NCI-H1105 treated with DMSO at 0.1 percent for 48 hours (cell line): ENCODE measurements around the gene CCDC144A.
"Not testable (repeated sequence)": the region's sequence is repeated elsewhere in the genome, so short reads cannot be mapped to it uniquely, and the experiment has no call there.

Source experiments
- DNase-seq: peaks from one replicate; lab custom pipeline; 2025; lab: John Stamatoyannopoulos, UW

The CCDC144A gene

GRCh38 chr17:16751224-16751923 is 61.3 kb downstream of the CCDC144A start:
- peak; percentile 53 for DNase-seq

- DNase-seq: not testable (repeated sequence)
Measured at GRCh38 chr17:16751924-16752287, 61.9 kb downstream of the CCDC144A start.

GRCh38 chr17:16757520-16757919 is 67.5 kb downstream of the CCDC144A start:
- DNase-seq: not testable (repeated sequence)

- DNase-seq: not testable (repeated sequence)
Measured at GRCh38 chr17:16758177-16758576, 68.1 kb downstream of the CCDC144A start.

- DNase-seq: not testable (repeated sequence)
Measured at GRCh38 chr17:16768290-16769175, 78.5 kb downstream of the CCDC144A start.

GRCh38 chr17:16772394-16773145 is 82.5 kb downstream of the CCDC144A start:
- DNase-seq: not testable (repeated sequence)

- DNase-seq: not testable (repeated sequence)
Measured at GRCh38 chr17:16773146-16773522, 83.1 kb downstream of the CCDC144A start.

GRCh38 chr17:16787851-16788250 is 97.8 kb downstream of the CCDC144A start:
- DNase-seq: not testable (repeated sequence)

GRCh38 chr17:16788889-16789536 is 99.0 kb downstream of the CCDC144A start:
- not testable (repeated sequence) for DNase-seq

GRCh38 chr17:16789622-16790021 is 99.6 kb downstream of the CCDC144A start:
- not testable (repeated sequence) for DNase-seq

GRCh38 chr17:16790313-16790871 is 100.4 kb downstream of the CCDC144A start:
- DNase-seq: not testable (repeated sequence)

- DNase-seq: not testable (repeated sequence)
Measured at GRCh38 chr17:16794215-16794614, 104.2 kb downstream of the CCDC144A start.

GRCh38 chr17:16795894-16796293 is 105.9 kb downstream of the CCDC144A start:
- not testable (repeated sequence) for DNase-seq

GRCh38 chr17:16804851-16805250 is 114.8 kb downstream of the CCDC144A start:
- DNase-seq: not testable (repeated sequence)

GRCh38 chr17:16806599-16806998 is 116.6 kb downstream of the CCDC144A start:
- DNase-seq: not testable (repeated sequence)

GRCh38 chr17:16807620-16808019 is 117.6 kb downstream of the CCDC144A start:
- not testable (repeated sequence) for DNase-seq

GRCh38 chr17:16810236-16810635 is 120.2 kb downstream of the CCDC144A start:
- not testable (repeated sequence) for DNase-seq

GRCh38 chr17:16812126-16812525 is 122.1 kb downstream of the CCDC144A start:
- DNase-seq: not testable (repeated sequence)

- no peak for DNase-seq
Measured at GRCh38 chr17:16814439-16814838, 124.4 kb downstream of the CCDC144A start.

GRCh38 chr17:16817201-16817600 is 127.2 kb downstream of the CCDC144A start:
- DNase-seq: no peak

- not testable (repeated sequence) for DNase-seq
Measured at GRCh38 chr17:16817940-16818339, 127.9 kb downstream of the CCDC144A start.
